Endothelial cell (in vitro differentiated cells): ENCODE results near the gene TMEM167A. TPM values are rescaled to one million over a fixed set of nuclear protein-coding genes. Genes with fewer than 3 reads are reported as not detected.
"Not testable (repeated sequence)": the region's sequence is repeated elsewhere in the genome, so short reads cannot be mapped to it uniquely, and the experiment has no call there.

Experiments used
- DNase-seq: peaks from one replicate; pipeline ENCODE4 v3.0.0; 2021; ENCODE audit warnings: low spot score
- H3K27ac Mint-ChIP-seq: one replicate; pipeline ENCODE4 v1.8.0; 2021; ENCODE audit warnings: mixed read lengths, inconsistent platforms; ENCODE audit not compliant: unreplicated experiment
- H3K27me3 Mint-ChIP-seq: one replicate; pipeline ENCODE4 v1.8.0; 2021; ENCODE audit warnings: mild to moderate bottlenecking, moderate library complexity, mixed read lengths, inconsistent platforms; ENCODE audit not compliant: unreplicated experiment
- H3K36me3 Mint-ChIP-seq: one replicate; pipeline ENCODE4 v1.8.0; 2021; ENCODE audit warnings: mild to moderate bottlenecking, low read depth, mixed read lengths, inconsistent platforms; ENCODE audit not compliant: unreplicated experiment
- H3K4me1 Mint-ChIP-seq: one replicate; pipeline ENCODE4 v1.8.0; 2021; ENCODE audit warnings: mild to moderate bottlenecking, mixed read lengths, inconsistent platforms; ENCODE audit not compliant: unreplicated experiment
- H3K4me3 Mint-ChIP-seq: one replicate; pipeline ENCODE4 v1.8.0; 2021; ENCODE audit warnings: mild to moderate bottlenecking, mixed read lengths, inconsistent platforms; ENCODE audit not compliant: unreplicated experiment
- H3K9me3 Mint-ChIP-seq: one replicate; pipeline ENCODE4 v1.8.0; 2021; ENCODE audit warnings: mixed read lengths, inconsistent platforms; ENCODE audit not compliant: unreplicated experiment
- total RNA-seq: library from RNA; stranded (reverse); fragmentation: NEBNext Ultra II Directional; extraction: Animal tissue kit (Norgen Biotek cat#: 25700); gene quantifications from one replicate; pipeline ENCODE4 v1.2.1, GENCODE V29; 2021; ENCODE audit not compliant: unreplicated experiment
- TF ChIP-seq, protein P1 (sequence below): fragments of 200-600 bp; sonication (generic); IDR thresholded peaks from one replicate; pipeline ENCODE4 v1.5.0; 2021; ENCODE audit warnings: antibody characterized with exemption; ENCODE audit not compliant: unreplicated experiment

Gene TMEM167A
- total RNA-seq, 1 donor from 2014 or later, result 106 TPM

- H3K27ac Mint-ChIP-seq, result no peak overlapping the region
- peaks cover 38% of the 10 kb centered on the region for H3K4me1 Mint-ChIP-seq
- TF ChIP-seq, protein P1, sequence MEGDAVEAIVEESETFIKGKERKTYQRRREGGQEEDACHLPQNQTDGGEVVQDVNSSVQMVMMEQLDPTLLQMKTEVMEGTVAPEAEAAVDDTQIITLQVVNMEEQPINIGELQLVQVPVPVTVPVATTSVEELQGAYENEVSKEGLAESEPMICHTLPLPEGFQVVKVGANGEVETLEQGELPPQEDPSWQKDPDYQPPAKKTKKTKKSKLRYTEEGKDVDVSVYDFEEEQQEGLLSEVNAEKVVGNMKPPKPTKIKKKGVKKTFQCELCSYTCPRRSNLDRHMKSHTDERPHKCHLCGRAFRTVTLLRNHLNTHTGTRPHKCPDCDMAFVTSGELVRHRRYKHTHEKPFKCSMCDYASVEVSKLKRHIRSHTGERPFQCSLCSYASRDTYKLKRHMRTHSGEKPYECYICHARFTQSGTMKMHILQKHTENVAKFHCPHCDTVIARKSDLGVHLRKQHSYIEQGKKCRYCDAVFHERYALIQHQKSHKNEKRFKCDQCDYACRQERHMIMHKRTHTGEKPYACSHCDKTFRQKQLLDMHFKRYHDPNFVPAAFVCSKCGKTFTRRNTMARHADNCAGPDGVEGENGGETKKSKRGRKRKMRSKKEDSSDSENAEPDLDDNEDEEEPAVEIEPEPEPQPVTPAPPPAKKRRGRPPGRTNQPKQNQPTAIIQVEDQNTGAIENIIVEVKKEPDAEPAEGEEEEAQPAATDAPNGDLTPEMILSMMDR, result no peak
- DNase-seq, result no peak
- no peaks in the 10 kb centered on the region for H3K36me3 Mint-ChIP-seq
- H3K9me3 Mint-ChIP-seq, result no peaks in the 10 kb centered on the region
- H3K27me3 Mint-ChIP-seq, result peaks cover 4% of the 10 kb centered on the region
- no peak overlapping the region for H3K4me3 Mint-ChIP-seq
These were observed 4.2 kb downstream of the TMEM167A start for GRCh38 chr5:83072966-83073365.

DNA sequence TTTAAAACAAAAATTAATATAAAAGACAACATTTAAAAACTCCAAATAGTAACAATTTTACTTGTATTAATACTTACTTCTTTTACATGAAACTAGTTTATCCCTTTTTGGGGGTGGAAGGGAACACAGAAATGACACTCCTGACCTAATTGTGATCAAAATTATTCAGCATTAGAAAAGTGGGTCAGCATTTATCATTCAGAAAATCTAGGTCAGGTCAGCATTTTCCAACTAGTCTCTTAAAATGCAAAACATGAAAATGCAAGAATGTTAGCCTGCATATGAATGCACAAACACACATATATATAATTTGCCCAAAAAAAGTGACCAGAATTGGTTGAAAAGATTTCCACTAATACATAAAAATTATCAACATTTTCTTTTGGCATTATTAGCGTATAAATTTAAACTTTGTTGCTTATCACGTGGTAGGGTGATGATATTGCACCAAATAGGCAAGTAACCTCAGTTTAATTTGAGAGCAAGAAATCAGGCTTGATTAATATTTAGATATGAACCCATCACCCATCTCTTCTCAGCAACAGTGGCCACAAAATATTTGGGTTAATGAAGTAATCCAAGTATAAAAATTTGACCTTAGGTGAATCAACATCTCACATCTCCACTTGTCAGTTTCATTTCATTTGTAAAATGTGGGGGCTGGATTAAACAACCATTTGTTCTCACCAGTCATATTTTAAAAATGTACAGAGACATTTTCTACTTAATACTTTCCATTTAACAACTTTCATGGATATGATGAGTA lies 5.7 kb downstream of the TMEM167A start:
- Mint-ChIP-seq H3K4me1 (peaks cover 26% of the 10 kb centered on the region), H3K36me3 (no peaks in the 10 kb centered on the region), H3K27ac (no peak overlapping the region), H3K4me3 (no peak overlapping the region), H3K27me3 (no peaks in the 10 kb centered on the region), H3K9me3 (no peaks in the 10 kb centered on the region)
- TF ChIP-seq, protein P1, result no peak
- no peak for DNase-seq

- no peaks in the 10 kb centered on the region for H3K36me3 Mint-ChIP-seq
- peaks cover 11% of the 10 kb centered on the region for H3K4me1 Mint-ChIP-seq
- H3K27me3 Mint-ChIP-seq, result no peaks in the 10 kb centered on the region
- no peak overlapping the region for H3K4me3 Mint-ChIP-seq
- TF ChIP-seq, protein P1, result no peak
- no peak for DNase-seq
- H3K9me3 Mint-ChIP-seq, result no peaks in the 10 kb centered on the region
- no peak overlapping the region for H3K27ac Mint-ChIP-seq
These were observed 7.9 kb downstream of the TMEM167A start for GRCh38 chr5:83069096-83069799.

GRCh38 chr5:83067377-83067776 lies 9.8 kb downstream of the TMEM167A start:
- H3K27me3 Mint-ChIP-seq, H3K36me3 Mint-ChIP-seq, DNase-seq, H3K4me1 Mint-ChIP-seq, H3K27ac Mint-ChIP-seq, H3K4me3 Mint-ChIP-seq, H3K9me3 Mint-ChIP-seq: not testable (repeated sequence)

DNA sequence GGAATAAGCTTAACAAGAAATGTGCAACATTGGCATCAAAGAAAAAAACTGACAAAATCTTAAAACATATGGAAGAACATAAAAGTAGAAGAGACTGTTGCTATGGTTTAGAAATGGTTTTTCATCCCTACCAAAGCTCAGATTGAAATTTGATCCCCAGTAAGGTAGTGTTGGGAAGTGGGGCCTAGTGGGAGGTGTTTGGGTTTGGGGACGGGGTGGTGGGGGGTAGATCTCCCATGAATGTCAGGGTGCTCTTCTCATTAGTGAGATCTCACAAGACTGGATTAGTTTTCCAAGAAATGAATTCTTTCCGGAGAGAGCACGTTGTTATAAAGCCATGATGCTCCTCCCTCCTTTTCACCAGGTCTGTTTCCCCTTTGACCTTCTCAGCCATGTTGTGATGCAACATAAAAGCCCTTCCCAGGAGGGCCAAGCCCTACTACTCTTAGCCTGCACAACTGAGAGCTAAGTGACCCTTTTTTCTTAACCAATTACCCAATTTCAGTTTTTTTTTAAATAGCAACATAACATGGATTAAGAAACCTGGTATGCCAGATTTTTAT lies 10.6 kb downstream of the TMEM167A start:
- TF ChIP-seq, protein P1, result no peak
- H3K4me3 Mint-ChIP-seq, result no peak overlapping the region
- no peak for DNase-seq

More for the DNA sequence above, 10.6 kb downstream of the TMEM167A start:
- H3K36me3 Mint-ChIP-seq, result no peaks in the 10 kb centered on the region
- H3K27ac Mint-ChIP-seq, result no peak overlapping the region
- no peaks in the 10 kb centered on the region for H3K27me3 Mint-ChIP-seq
- H3K9me3 Mint-ChIP-seq, result no peaks in the 10 kb centered on the region
- peaks cover 5% of the 10 kb centered on the region for H3K4me1 Mint-ChIP-seq
